ENCODE data around the gene SRPK2.
A peak's percentile ranks its signal among the peaks of the same experiment; 100 is the strongest.
"Not testable (repeated sequence)": the region's sequence is repeated elsewhere in the genome, so short reads cannot be mapped to it uniquely, and the experiment has no call there.

The SRPK2 gene

DNA sequence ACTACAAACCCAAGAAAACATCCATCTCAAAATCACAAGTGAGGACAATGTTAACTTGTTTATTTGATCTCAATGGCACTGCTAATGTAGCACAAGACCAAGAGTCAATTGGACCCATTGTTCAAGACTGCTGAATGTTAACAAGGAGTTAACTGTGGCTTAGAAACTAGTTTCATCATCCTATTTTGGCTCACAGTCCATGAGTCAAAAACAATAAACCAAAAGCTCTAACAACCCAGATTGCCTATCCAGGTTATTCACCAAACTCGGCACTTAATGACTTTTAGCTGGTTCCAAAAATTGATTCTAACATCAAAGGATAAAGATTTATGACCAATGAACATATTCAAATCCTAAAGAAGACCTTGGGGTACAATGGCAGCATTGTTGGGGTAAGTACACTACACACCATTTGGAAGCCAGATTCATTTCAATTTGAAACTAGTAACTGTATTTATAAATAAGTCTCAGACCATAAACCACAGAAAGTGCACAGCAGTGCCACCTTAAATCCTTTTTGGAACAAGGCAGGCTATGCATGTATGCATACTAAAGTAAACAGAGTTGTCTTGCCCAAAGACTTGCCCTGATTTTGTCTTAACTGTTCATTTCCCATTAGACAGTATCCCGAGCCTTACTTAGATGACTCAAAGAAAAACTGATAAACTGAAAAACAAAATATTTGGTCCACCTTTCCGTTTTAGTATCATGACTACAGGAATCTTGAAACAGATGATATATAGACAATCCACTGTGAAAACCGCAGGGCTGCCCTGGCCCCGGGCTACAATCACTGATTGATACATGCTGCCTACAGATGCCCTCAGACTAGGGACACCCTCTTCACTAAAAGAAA is 84.5 kb downstream of the SRPK2 start:
- no peak for DNase-seq (ENCODE audit: low spot score)

GRCh38 chr7:105300587-105300986 is 88.1 kb downstream of the SRPK2 start:
- peak; percentile 53 for DNase-seq (ENCODE audit: low spot score)

DNA sequence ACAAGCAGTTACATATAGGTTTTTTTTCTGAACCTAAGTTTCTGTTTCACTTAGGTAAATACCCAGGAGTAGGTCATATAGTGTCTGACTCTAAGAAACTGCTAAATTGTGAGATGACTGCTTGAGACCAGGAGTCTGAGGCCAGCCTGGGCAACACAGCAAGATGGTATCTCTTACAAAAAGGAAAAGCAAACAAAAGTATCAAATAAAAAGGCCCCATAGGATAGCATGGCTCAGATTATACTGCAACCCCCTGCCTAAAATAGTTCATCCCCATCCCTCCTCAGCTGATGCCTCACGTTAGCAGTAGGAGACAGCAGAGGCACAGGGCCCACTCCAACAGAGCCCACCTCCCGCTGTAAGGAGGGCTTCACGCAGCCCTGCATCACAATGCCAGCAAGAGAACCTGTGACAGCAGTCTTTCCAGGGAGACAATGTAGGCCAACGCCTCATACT is 90.3 kb downstream of the SRPK2 start:
- peak; percentile 12 for DNase-seq (ENCODE audit: low spot score)

DNA sequence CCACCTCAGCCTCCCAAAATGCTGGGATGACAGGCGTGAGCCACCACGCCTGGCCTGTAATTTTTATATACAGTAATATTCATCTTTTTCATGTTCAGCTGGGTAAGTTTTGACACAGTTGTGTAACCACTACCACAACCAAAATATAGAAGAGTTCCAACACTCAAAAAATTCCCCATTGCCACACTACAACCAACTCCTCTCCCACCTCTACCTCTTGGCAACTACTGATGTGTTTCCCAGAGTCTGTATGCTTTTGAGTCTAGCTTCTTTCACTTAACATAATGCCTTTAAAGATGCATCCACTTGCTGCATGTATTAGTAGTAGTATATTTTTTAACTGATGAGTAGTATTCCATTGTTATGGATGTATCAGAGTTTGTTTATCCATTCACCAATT is 90.7 kb downstream of the SRPK2 start:
- no peak for DNase-seq (ENCODE audit: low spot score)

DNA sequence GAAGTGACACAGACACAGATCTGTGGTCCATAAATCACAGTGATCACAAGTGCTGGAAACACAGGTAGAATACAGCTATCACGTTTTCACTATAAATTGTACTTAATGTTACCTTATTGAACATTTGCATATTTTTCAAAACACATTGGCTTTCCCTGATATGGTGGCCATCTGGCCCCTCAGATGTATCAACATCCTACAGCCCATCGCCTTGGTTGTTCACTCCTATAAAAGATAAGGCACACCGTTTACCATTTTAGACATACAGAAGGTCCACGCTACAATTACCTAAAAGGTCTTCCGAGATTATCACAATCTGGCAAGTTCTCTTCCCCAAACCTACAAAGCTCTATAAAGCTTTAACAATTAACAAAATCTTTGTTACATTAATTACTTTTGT is 91.4 kb downstream of the SRPK2 start:
- no peak for DNase-seq (ENCODE audit: low spot score)

- DNase-seq (ENCODE audit: low spot score): no peak
Measured at GRCh38 chr7:105296491-105296890, 92.2 kb downstream of the SRPK2 start.

DNA sequence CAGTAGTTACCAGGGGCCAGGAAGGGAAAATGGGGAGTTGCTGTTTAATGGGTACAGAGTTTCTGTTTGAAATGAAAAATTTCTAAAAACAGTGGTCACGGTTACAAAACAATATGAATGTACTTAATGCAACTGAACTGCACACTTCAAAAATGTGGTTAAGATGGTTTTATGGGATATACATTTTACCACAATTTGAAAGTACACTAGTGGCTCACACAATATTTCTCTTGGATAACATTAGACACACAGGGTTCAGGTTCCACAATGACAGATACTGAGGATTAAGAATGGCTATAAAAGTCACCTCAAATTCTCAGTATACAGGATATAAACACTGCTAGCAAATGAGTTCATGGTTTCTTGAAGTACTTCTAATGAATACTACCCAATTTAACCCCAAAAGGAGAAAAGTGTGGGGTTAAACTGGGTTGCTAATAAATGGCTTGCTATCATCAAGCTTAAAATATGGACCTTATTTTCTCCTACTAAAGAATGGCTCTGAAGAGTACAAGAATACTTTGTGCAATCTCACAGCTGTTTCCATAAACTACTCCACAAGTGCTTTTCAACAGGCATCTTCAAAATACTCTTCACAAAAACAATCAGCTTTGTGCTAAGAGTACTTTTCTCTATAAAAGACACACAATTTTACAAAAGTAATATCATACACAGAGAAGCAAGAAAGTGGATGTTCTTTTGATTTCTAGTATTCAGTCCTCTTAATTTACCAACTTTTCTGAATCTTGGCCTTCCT is 92.9 kb downstream of the SRPK2 start:
- DNase-seq (ENCODE audit: low spot score): no peak

GRCh38 chr7:105294482-105294881 is 94.2 kb downstream of the SRPK2 start:
- DNase-seq (ENCODE audit: low spot score): not testable (repeated sequence)

GRCh38 chr7:105289704-105290103 is 99.0 kb downstream of the SRPK2 start:
- no peak for DNase-seq (ENCODE audit: low spot score)

GRCh38 chr7:105286441-105286840 is 102.3 kb downstream of the SRPK2 start:
- no peak for DNase-seq (ENCODE audit: low spot score)

DNA sequence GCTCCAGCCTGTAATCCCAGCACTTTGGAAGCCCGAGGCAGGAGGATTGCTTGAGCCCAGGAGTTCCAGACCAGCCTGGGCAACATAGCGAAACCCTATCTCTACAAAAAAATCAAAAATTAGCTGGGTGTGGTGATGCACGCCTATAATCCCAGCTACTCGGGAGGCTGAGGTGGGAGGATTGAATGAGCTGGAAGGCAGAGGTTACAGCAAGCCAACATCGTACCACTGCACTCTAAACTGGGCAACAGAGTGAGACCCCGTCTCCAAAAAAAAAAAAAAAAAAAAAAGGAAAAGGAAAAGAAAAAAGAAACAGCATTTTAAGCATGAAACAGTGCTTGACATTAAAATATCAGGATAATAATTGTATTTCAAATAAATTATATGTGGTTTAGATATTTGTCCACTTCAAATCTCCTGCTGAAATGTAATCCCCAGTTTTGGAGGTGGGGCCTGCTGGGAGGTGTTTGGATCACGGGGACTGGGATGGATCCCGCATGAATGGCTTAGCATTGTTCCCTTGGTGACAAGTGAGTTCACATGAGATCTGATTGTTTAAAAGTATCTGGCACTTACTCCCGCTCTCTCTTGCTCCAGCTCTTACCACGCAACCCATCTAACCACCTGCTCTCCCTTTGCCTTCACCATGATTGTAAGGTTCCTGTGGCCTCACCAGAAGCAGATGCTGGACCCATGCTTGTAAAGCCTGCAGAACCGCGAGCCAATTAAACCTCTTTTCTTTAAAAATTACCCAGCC is 103.4 kb downstream of the SRPK2 start:
- DNase-seq (ENCODE audit: low spot score): no peak

GRCh38 chr7:105284014-105284413 is 104.7 kb downstream of the SRPK2 start:
- no peak for DNase-seq (ENCODE audit: low spot score)

DNA sequence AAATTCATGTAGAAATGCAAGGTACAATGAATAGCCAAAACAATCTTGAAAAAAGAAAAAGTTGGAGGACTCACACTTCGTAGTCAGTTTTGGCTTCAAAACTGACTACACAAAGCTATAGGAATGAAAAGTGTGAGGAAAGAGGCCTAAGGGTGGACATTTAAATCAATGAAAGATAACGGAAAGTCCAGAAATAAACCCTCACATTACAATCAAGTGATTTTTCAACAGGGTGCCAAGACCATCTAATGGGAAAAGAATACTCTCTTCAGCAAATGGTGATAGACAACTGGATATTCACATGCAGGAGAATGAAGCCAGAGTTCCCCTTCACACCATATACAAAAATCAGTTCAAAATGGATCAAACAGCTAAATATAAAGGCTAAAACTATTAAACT is 106.8 kb downstream of the SRPK2 start:
- no peak for DNase-seq (ENCODE audit: low spot score)

- no peak for DNase-seq (ENCODE audit: low spot score)
Measured at GRCh38 chr7:105279688-105280007, 109.1 kb downstream of the SRPK2 start.

GRCh38 chr7:105278973-105279687 is 109.6 kb downstream of the SRPK2 start:
- no peak for DNase-seq (ENCODE audit: low spot score)

DNA sequence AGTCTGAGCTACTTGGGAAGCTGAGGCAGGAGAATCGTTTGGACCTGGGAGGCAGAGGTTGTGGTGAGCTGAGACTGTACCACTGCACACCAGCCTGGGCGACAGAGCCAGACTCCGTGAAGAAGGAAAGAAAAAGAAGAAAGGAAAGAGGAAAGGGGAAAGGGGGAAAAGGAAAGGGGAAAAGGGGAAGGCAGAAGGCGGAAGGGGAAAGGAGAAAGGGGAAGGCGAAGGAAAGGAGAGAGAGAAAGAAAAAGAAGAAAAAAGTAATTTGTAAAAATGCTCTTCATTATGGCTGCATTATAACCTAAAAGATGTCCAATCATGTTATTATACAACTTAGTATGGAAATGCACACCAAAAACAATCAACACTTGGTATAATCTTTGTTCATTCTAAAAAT is 110.2 kb downstream of the SRPK2 start:
- DNase-seq (ENCODE audit: low spot score): no peak

GRCh38 chr7:105277341-105277740 is 111.4 kb downstream of the SRPK2 start:
- no peak for DNase-seq (ENCODE audit: low spot score)

- no peak for DNase-seq (ENCODE audit: low spot score)
Measured at GRCh38 chr7:105270117-105270516, 118.6 kb downstream of the SRPK2 start.

GRCh38 chr7:105269397-105269796 is 119.3 kb downstream of the SRPK2 start:
- DNase-seq (ENCODE audit: low spot score): no peak

DNA sequence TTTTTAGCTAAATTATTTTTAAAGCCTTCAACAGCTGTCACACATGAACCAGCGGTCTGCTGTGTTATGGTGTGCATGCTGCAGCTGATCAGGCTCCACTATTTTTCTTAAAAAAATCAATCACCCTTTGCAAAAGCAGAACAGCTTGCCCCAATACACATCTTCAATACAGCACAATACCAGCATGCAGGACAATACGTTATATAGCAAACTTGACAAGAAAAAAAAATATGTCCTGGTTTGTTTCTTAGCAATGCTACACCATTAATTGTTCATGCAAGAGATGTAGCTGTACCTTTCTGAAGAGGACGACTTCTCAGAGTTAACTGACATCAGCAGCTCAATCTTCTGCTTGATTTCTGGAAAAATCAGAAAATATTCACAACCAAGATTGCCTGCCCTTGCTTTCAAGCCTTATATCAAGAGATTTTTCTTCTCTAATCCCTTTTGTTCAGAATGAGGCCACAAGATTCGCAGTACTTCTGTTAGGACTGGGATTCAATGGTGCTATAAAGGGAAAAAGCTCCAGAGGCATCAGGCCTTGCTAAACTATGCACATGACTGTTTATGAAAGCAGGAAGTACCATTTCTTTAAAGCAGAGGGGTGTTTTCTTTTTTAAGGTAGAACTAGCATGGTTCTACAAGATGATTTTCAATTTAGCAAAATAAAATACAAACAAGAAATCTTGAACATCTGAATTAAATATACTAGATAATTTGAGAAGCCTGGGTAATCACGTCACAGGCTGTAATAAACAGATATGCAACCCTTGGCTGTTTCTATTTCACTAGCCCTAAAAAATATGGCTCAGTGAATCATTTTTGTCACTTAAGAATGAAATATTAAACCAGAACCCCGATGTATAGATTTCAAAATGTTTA is 120.0 kb downstream of the SRPK2 start:
- peak; percentile 33 for DNase-seq (ENCODE audit: low spot score)

DNA sequence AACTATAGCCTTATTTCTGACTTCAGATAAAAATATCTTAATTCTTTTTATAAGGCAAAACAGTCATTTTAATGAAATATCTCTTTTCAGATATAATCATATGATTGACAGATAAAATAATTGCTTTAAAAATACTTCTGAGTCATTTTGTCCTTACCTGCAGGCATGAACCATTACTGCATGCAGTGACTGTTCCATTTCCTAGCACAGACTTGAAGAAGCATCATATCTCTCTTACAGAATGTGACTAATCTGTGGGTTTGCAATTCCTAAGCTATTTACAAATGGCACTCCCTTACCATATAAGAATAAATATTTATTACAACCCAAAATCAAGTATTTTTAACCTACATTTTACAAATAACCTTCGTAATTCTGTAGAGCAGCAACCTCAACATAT is 120.7 kb downstream of the SRPK2 start:
- DNase-seq (ENCODE audit: low spot score): peak; percentile 55
